HEK293T (cell line): Measurements from ENCODE around the gene FAM20C.

ENCODE experiments used
- ARNT ChIP-seq: fragments of 450-650 bp; IDR thresholded peaks from 2 replicates; pipeline ENCODE4 v1.6.1; 2017; ENCODE audit warnings: mild to moderate bottlenecking
- BHLHE40 ChIP-seq: fragments of 450-650 bp; IDR thresholded peaks from 2 replicates; pipeline ENCODE4 v1.6.1; 2016; ENCODE audit warnings: mild to moderate bottlenecking, moderate library complexity, borderline replicate concordance
- ELF4 ChIP-seq: fragments of 450-650 bp; IDR thresholded peaks from 2 replicates; pipeline ENCODE4 v1.6.1; 2017; ENCODE audit warnings: antibody characterized with exemption
- FOXA1 ChIP-seq: fragments of 450-650 bp; IDR thresholded peaks from 2 replicates; pipeline ENCODE4 v1.6.1; 2016; ENCODE audit warnings: mild to moderate bottlenecking
- FOXK2 ChIP-seq: fragments of 450-650 bp; IDR thresholded peaks from 2 replicates; pipeline ENCODE4 v1.6.1; 2016; ENCODE audit warnings: mild to moderate bottlenecking
- FOXM1 ChIP-seq: fragments of 450-650 bp; IDR thresholded peaks from 2 replicates; pipeline ENCODE4 v1.6.1; 2017; ENCODE audit warnings: mild to moderate bottlenecking, borderline replicate concordance
- HDGF ChIP-seq: fragments of 450-650 bp; IDR thresholded peaks from 2 replicates; pipeline ENCODE4 v1.6.1; 2017; ENCODE audit warnings: antibody characterized with exemption, borderline replicate concordance
- L3MBTL2 ChIP-seq: fragments of 450-650 bp; conservative IDR thresholded peaks from 2 replicates; pipeline ENCODE4 v1.6.1; 2016; ENCODE audit warnings: mild to moderate bottlenecking
- NFRKB ChIP-seq: fragments of 450-650 bp; IDR thresholded peaks from 2 replicates; pipeline ENCODE4 v1.6.1; 2016; ENCODE audit warnings: mild to moderate bottlenecking, moderate library complexity
- SP1 ChIP-seq: fragments of 450-650 bp; IDR thresholded peaks from 2 replicates; pipeline ENCODE4 v1.6.1; 2017
- SUZ12 ChIP-seq: fragments of 450-650 bp; IDR thresholded peaks from 2 replicates; pipeline ENCODE4 v1.6.1; 2016; ENCODE audit warnings: mild to moderate bottlenecking
- TARDBP ChIP-seq: fragments of 450-650 bp; IDR thresholded peaks from 2 replicates; pipeline ENCODE4 v1.6.1; 2016
- ZNF384 ChIP-seq: fragments of 450-650 bp; IDR thresholded peaks from 2 replicates; pipeline ENCODE4 v1.6.1; 2016

DNA sequence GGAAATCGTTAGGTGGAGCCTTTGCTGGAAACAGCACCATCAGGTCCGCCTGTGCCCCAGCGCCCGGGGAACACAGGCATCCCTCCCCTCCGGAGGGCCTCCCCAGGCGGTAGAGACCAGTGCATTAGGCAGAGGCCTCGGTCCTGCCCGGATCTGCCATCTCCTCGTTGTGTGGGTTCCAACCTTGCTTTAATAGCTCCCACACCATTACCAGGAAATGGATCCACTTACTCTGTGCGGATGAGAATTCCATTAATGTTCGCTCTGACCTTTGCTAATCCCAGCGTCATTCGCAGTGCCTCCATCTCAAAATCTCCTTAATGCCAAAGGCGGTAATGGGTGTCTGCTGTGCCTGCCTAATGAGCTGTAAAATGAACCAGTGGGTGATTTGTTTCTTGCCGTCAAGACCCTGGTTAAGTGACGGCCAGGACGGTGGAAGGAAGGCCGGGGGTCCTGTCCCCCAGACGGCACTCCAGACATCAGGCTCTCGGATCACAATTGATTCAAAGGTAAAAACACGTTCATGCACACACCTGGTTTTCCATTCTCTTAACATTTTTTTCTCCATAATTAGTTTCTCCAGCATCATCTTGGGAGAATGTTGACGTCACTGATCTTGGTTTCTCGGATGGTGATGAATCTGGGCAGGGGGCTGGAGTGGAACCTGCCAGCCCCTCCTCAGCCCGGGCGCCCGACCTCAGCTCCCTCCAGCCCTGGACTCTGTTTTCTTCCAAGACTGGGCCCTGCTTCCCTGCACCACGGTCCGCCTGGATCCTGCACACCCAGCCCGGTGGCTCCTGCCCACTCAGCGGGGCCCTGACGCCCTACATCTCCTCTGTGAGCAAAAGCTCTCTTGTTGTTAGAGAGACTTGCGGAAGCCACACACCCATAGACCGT is 22.8 kb upstream of the FAM20C start:
- no peak for TF ChIP-seq ARNT
- TF ChIP-seq ZNF384 = no peak
- TF ChIP-seq FOXA1 = no peak
- TF ChIP-seq L3MBTL2 = no peak
- TF ChIP-seq SP1 = no peak
- TF ChIP-seq SUZ12 = no peak
- TF ChIP-seq ELF4 = no peak
- no peak for TF ChIP-seq FOXM1
- TF ChIP-seq BHLHE40 = no peak
- TF ChIP-seq TARDBP = no peak
- TF ChIP-seq FOXK2 = no peak
- TF ChIP-seq HDGF = no peak
- no peak for TF ChIP-seq NFRKB
